Left lobe of liver (tissue), 2 donors: ENCODE results near the gene KCTD5. TPM values are rescaled to one million over a fixed set of nuclear protein-coding genes. Genes with fewer than 3 reads are reported as not detected.
A peak's percentile ranks its signal among the peaks of the same experiment; 100 is the strongest.

ENCODE experiments used
- ATAC-seq: fragments of 200-7000 bp; cut with Tn5 transposase; one replicate; pipeline ENCODE4 v1.9.1; 2020; ENCODE audit warnings: mild to moderate bottlenecking, moderate library complexity
- DNase-seq: peaks from one replicate; pipeline ENCODE4 v3.0.0-alpha.2; 2020; ENCODE audit warnings: low spot score
- total RNA-seq: library from RNA; stranded (reverse); gene quantifications from one replicate; pipeline ENCODE4 v1.2.1, GENCODE V29; 2021
- donor health status: DM: no; HTN: no; CAD: no; lungs with moderate emphysema.
- donor health status: DM: no; HTN: yes; CAD: no.

KCTD5 gene
- total RNA-seq, 1 donor from 2014 or later = 7.8 TPM

DNA sequence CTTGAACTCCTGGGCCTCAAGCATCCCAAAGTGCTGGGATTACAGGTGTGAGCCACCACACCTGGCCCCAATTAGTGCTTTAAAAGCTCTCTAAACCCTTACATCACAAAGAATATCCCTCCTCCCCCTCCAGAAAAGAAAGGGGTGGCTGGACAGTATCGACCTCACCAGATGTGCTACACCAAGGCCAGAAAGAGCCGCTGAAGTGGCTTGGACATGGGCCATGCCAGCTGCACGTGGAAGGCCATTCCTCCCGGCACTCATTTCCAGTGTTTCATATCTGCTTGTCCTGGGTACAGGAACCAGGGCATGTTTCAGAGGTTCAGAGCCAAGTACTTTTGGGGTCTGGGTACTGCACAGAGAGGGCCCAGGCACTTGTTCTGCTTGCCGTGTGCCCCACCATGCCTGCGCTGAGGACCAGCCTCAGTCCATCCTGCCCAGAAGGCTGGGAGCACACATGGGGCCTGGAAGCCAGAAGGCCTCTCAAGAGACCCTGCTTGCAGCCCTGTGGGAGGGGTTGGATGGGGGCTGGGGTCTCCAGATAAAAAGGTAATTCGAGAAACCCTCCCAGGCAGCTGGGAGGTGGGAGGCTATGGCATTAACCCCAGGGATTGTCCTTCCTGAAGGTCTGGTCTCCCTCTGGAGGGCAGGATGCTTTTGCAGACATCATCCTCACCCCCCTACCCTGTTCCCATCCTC lies 66.6 kb downstream of the KCTD5 start:
- DNase-seq (no peak), ATAC-seq (no peak)

DNA sequence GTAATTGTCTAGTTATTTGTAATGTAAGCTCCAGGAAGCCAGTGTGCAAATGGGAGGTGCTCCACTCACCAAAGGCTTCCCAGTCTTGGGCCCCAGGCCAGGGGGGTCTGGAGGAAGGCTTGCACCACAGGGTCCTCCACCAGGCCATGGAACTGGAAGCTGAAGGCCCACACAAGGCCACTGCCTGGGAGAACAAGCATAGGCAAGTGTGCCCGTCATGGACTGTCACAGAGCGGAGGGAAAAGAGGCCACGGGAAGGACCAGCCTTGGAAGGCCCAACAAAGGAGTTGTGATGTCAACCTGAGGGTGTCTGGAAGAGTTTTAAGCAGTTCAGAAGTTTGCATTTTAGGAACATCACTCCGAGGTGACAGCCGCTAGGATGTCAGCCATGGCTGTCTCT lies 67.2 kb downstream of the KCTD5 start:
- no peak for DNase-seq
- no peak for ATAC-seq

- no peak for DNase-seq
- no peak for ATAC-seq
Observed at GRCh38 chr16:2749936-2750335, 67.6 kb downstream of the KCTD5 start.

DNA sequence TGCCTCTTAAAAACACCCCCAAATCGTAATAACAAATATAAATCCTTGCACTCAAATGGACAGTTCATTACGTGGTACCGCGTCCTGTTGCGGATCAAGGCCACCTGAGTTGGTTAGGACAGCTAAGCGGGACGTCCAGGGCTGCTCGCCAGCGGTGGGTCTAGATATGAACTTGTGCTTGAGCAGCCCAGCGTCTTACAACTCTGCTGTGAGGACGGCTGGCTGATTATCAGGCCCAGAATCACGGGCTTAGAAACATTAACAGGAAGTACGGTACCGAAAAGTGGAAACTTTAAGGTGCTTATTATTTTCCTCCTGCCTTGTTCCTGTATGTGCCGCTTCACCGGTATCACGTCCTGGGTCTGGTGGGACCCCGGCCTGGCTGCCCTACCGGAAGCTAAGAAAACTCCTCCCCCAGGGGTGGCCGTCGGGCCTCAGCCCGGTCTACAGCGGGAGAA lies 69.3 kb downstream of the KCTD5 start:
- DNase-seq = no peak
- no peak for ATAC-seq

DNA sequence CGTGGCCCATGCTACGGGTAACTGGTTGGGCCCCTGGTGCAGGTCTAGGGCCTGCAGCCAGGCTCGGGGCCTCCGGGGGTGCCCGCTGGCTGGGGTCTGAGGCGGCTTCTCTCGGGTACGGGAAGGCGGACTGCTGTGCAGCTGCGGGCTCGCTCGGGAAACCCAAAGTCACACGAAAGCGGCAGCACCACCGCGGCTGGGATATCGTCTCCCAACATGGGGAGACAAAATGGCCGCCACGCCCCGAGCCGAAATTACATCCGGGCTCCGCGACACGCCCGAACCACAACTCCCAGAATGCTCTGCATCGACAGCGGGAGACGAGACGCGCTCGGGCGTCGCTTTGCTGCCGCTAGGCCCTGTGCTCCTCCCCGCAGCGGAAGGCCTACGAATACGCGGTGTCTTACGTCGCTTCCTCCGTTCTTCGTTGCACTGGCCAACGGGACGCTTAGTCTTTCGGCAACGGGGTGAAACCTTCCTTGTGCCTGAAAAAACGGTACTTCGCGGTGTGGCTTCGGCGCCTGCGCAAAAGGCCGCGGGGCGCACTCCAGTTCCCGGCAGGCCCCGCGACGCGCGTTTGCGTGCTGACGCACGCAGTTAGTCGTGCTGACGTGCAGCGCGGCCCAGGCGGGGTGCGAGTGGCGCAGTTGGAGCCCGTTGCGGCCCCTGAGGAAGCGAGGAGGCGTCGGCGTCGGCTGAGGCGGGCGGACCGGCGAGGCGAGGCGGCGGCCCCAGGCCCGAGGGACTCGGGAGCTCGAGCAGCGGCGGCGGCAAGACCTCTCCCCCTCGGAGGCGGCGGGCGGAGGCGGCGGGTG lies 69.9 kb downstream of the KCTD5 start, which contains the start of gene SRRM2:
Gene SRRM2, plus strand, starts transcription at position 604 of the 815 bp plus-strand sequence. CDS start 3,727 bp downstream, outside the sequence.
- DNase-seq (peak; percentile 96), ATAC-seq (peak; percentile 88)

GRCh38 chr16:2752850-2753732 lies 70.8 kb downstream of the KCTD5 start:
- peak; percentile 92 for DNase-seq
- peak; percentile 84 for ATAC-seq

DNA sequence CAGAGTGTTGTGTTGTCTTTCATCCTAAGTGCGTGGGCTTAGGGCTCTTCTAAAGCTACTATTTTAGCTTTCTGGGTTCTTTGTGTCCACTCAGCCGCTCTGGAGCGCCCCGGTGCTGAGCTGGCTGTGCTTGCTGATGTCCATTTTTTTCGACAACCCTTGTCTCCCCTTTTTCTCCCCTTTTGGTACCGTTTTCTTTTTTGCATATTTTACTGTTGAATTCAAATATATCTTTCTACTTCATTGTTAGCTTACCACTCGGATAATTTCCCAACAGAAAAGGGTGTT lies 71.4 kb downstream of the KCTD5 start:
- ATAC-seq = no peak
- no peak for DNase-seq

DNA sequence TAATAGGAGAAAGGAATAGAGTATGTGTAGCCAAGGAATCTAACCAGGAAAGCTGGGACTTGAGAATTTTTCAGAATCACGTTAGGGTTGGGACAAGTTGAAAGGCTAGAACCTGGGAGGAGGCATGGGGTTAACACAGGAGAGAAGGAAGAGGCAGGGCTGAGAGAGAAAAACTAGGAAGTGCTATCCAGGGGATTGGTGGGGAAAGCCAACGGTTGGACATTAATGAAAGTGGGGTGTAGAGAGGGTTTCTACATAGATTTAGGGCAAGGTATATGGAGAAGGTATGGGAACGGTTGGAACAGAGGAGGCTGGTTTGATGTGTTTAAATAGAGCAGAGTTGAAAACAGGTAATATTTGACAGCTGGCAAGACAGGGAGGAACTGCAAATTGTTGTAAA lies 72.8 kb downstream of the KCTD5 start:
- ATAC-seq = no peak
- DNase-seq = no peak

GRCh38 chr16:2756288-2757015 lies 74.1 kb downstream of the KCTD5 start:
- no peak for DNase-seq

GRCh38 chr16:2757344-2757743 lies 75.0 kb downstream of the KCTD5 start:
- ATAC-seq (no peak), DNase-seq (no peak)

More at GRCh38 chr16:2756288-2757015, 74.1 kb downstream of the KCTD5 start:
- ATAC-seq = no peak

Other genes with a start within 250 kb of the KCTD5 start
- gene TEDC2, start 222.4 kb upstream of the KCTD5 start, total RNA-seq = 0.63 TPM
- 3.6 TPM for gene NTN3, start 211.2 kb upstream of the KCTD5 start, total RNA-seq
- 32.5 TPM for gene TBC1D24, start 207.4 kb upstream of the KCTD5 start, total RNA-seq
- 87.0 TPM for gene ATP6V0C, start 168.6 kb upstream of the KCTD5 start, total RNA-seq
- gene AMDHD2, start 162.2 kb upstream of the KCTD5 start, total RNA-seq = 22.2 TPM
- gene CEMP1, start 151.1 kb upstream of the KCTD5 start, total RNA-seq = 0.20 TPM
- 27.4 TPM for gene PDPK1, start 144.5 kb upstream of the KCTD5 start, total RNA-seq
- gene PRSS27, start 37.7 kb downstream of the KCTD5 start, total RNA-seq = 0.45 TPM
- 378 TPM for gene SRRM2, start 70.1 kb downstream of the KCTD5 start, total RNA-seq
- 117 TPM for gene ELOB, start 94.8 kb downstream of the KCTD5 start, total RNA-seq
- gene PRSS33, start 105.0 kb downstream of the KCTD5 start, total RNA-seq = not detected
- not detected for gene PRSS41, start 115.9 kb downstream of the KCTD5 start, total RNA-seq
- not detected for gene PRSS21, start 134.7 kb downstream of the KCTD5 start, total RNA-seq
- not detected for gene ZG16B, start 147.8 kb downstream of the KCTD5 start, total RNA-seq
- gene PRSS22, start 175.6 kb downstream of the KCTD5 start, total RNA-seq = 0.70 TPM
- gene FLYWCH2, start 200.7 kb downstream of the KCTD5 start, total RNA-seq = 5.9 TPM
- gene FLYWCH1, start 229.4 kb downstream of the KCTD5 start, total RNA-seq = 18.8 TPM